MCF 10A (cell line): Measurements from ENCODE around the gene FIGLA. TPM values are rescaled to one million over a fixed set of nuclear protein-coding genes. Genes with fewer than 3 reads are reported as not detected.

ENCODE experiments used
- BruUV-seq: library from RNA; stranded (reverse); fragments of 400-500 nt; replicated peaks from 2 replicates; lab custom pipeline; 2021; lab: Mats Ljungman, UMichigan
- CTCF ChIA-PET: fragments of 300-600 bp; sonication (Branson Sonifier 250); formaldehyde crosslinking; extraction: SDS; loops from one replicate; lab custom pipeline; 2021; ENCODE audit warnings: antibody characterized with exemption, inconsistent platforms; lab: Yijun Ruan, JAX
- POLR2A ChIA-PET: fragments of 300-600, 350-650 bp; sonication (Branson Sonifier 250); formaldehyde crosslinking; extraction: SDS; loops from one replicate; lab custom pipeline; 2020; ENCODE audit warnings: antibody characterized with exemption, inconsistent platforms; lab: Yijun Ruan, JAX
- DNase-seq: peaks from one replicate; pipeline ENCODE4 v3.0.0-alpha.2; 2018; ENCODE audit not compliant: unreplicated experiment
- H3K27ac Mint-ChIP-seq: one replicate; pipeline ENCODE4 v1.8.0; 2022; ENCODE audit warnings: mild to moderate bottlenecking, low read depth, mixed read lengths; ENCODE audit not compliant: unreplicated experiment
- H3K27me3 Mint-ChIP-seq: one replicate; pipeline ENCODE4 v1.8.0; 2022; ENCODE audit warnings: mixed read lengths; ENCODE audit not compliant: insufficient read depth, unreplicated experiment
- H3K36me3 Mint-ChIP-seq: one replicate; pipeline ENCODE4 v1.8.0; 2022; ENCODE audit warnings: mild to moderate bottlenecking, moderate library complexity, mixed read lengths; ENCODE audit not compliant: insufficient read depth, unreplicated experiment
- H3K4me1 Mint-ChIP-seq: one replicate; pipeline ENCODE4 v1.8.0; 2022; ENCODE audit warnings: mixed read lengths; ENCODE audit not compliant: insufficient read depth, unreplicated experiment
- H3K4me3 Mint-ChIP-seq: one replicate; pipeline ENCODE4 v1.8.0; 2022; ENCODE audit warnings: mild to moderate bottlenecking, moderate library complexity, mixed read lengths; ENCODE audit not compliant: unreplicated experiment
- H3K9me3 Mint-ChIP-seq: one replicate; pipeline ENCODE4 v1.8.0; 2022; ENCODE audit warnings: mixed read lengths; ENCODE audit not compliant: unreplicated experiment
- CTCF ChIP-seq: fragments of 200-600 bp; IDR thresholded peaks from one replicate; pipeline ENCODE4 v1.8.0; 2022; ENCODE audit warnings: antibody characterized with exemption, mild to moderate bottlenecking; ENCODE audit not compliant: unreplicated experiment
- intact Hi-C: fragments of 100-400 bp; cut with micrococcal nuclease; formaldehyde crosslinking; loops from 2 replicates; pipeline ENCODE4 v1.14.1; 2022
- total RNA-seq: library from RNA; stranded (reverse); gene quantifications from 2 replicates; pipeline ENCODE4 v1.2.3, GENCODE V29; 2022

Gene FIGLA
- total RNA-seq, 1 experiment from 2014 or later = not detected

DNA sequence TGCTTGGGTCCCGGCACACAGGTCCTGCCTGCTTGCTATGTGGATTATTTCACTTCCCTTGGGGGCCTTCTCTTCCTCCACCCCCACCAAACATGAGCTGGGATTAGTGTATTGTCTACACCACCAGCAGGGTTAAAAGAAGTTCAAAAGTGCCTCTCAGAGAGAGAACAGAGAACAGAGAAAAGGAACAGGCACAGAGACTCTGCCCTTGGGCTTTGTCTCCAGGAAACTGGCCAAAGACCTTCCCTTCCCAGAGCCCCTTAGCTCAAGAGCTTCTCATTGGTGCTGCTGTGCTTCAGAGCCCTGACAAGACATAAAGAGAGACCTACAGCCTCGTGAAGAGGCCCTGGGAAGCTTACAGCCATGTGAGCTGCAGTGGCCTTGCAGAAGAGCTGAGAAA is 7.1 kb upstream of the FIGLA start:
- DNase-seq = no peak
- Mint-ChIP-seq H3K36me3 (no peaks in the 10 kb centered on the region), H3K27me3 (peaks cover 50% of the 10 kb centered on the region), H3K27ac (no peak overlapping the region), H3K9me3 (peaks cover 10% of the 10 kb centered on the region), H3K4me3 (no peak overlapping the region), H3K4me1 (no peaks in the 10 kb centered on the region)
- TF ChIP-seq CTCF = no peak
- POLR2A ChIA-PET = no interaction called here
- intact Hi-C loops = no loop called here
- CTCF ChIA-PET = interaction anchor here (0.5 to 0.8 kb wide), 3 partner anchors 13 to 164 kb away, joined by 3 to 5 read pairs (median 3); no protein-coding TSS in a partner anchor
- BruUV-seq = no TSS peak

DNA sequence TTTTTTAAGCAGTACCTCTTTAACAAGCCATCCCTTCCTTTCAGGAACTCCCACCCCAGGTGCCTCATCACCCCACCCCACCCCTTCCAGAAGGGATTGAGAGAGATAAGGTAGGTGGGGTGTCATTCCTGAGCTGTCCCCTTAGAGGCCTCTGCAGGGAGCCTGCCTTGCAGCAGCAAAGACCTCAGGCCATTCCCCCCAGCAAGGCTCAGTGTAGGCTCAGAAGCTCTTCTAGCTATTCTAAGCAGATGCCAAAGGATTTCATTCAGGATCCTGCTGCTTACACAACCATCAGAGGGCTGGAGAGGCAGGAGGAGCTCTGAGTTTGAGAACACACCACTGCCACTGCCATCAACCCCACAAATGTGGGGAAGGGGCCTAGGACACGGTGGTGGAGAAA is 5.8 kb upstream of the FIGLA start:
- peaks cover 10% of the 10 kb centered on the region for H3K9me3 Mint-ChIP-seq
- TF ChIP-seq CTCF = no peak
- CTCF ChIA-PET = interaction anchor here (0.7 kb wide), 1 partner anchor 28 kb away, joined by 3 read pairs; no protein-coding TSS in a partner anchor
- peaks cover 55% of the 10 kb centered on the region for H3K27me3 Mint-ChIP-seq
- no peak overlapping the region for H3K27ac Mint-ChIP-seq
- H3K4me3 Mint-ChIP-seq = no peak overlapping the region
- DNase-seq = no peak
- BruUV-seq = no TSS peak
- H3K4me1 Mint-ChIP-seq = no peaks in the 10 kb centered on the region
- POLR2A ChIA-PET = interaction anchor here (0.7 kb wide), 1 partner anchor 1458 kb away, joined by 3 read pairs; no protein-coding TSS in a partner anchor
- H3K36me3 Mint-ChIP-seq = no peaks in the 10 kb centered on the region
- intact Hi-C loops = no loop called here

DNA sequence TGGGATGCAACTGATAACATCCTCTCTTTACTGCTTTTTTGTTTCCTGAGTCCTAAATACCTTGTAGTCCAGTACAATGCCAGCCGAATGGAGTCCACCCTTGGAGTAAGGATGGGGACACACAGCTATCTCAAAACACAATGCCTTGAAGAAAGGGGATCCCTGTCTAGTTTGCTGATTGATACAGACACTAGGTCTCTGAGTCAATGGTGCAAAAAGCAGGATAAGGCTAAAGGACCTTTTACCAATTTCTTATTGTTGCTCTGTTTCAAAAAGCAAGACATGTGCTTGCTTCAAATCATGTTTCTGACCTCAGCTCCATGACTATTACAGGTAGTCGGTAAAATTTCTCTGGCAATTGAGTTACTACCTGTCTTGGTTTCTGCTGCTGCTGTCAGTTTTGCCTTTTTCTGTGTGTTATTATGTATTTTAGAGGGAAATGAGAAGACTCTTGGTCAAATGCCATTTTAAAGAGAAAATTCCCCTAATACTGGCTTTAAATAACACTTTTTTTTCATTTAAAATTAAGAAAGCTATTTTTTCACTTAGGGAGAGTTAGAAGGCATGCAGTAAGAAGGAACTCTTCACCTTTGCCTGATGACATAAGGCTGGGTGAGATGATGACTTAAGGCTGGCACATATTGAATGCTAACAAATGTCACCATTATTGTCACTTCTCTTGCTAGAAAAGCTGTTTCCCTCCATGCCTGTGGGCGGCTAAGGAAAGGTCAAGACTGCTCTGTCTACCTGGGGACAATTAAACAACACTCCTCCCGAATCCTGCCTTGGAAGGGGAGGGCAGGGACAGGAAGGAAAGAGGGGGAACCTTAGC is 4.9 kb upstream of the FIGLA start:
- H3K4me3 Mint-ChIP-seq = no peak overlapping the region
- BruUV-seq = no TSS peak
- H3K27ac Mint-ChIP-seq = no peak overlapping the region
- peaks cover 10% of the 10 kb centered on the region for H3K9me3 Mint-ChIP-seq
- H3K36me3 Mint-ChIP-seq = no peaks in the 10 kb centered on the region
- POLR2A ChIA-PET = no interaction called here
- DNase-seq = no peak
- intact Hi-C loops = no loop called here
- no peak for TF ChIP-seq CTCF
- H3K4me1 Mint-ChIP-seq = no peaks in the 10 kb centered on the region
- CTCF ChIA-PET = interaction anchor here (0.7 to 2.3 kb wide), 4 partner anchors 11 to 878 kb away, joined by 3 to 10 read pairs (median 5); no protein-coding TSS in a partner anchor
- peaks cover 49% of the 10 kb centered on the region for H3K27me3 Mint-ChIP-seq

GRCh38 chr2:70793450-70793849 is 3.0 kb upstream of the FIGLA start:
- DNase-seq = no peak
- no peaks in the 10 kb centered on the region for H3K36me3 Mint-ChIP-seq
- H3K4me1 Mint-ChIP-seq = peaks cover 5% of the 10 kb centered on the region
- ChIA-PET POLR2A (interaction anchor here (0.7 kb wide), 1 partner anchor 118 kb away, joined by 3 read pairs; no protein-coding TSS in a partner anchor), CTCF (interaction anchor here (0.5 to 2.3 kb wide), 8 partner anchors 9 to 321 kb away, joined by 3 to 10 read pairs (median 4); no protein-coding TSS in a partner anchor)
- H3K27me3 Mint-ChIP-seq = peaks cover 44% of the 10 kb centered on the region
- H3K4me3 Mint-ChIP-seq = no peak overlapping the region
- no peak for TF ChIP-seq CTCF
- no TSS peak for BruUV-seq
- H3K27ac Mint-ChIP-seq = no peak overlapping the region
- no peaks in the 10 kb centered on the region for H3K9me3 Mint-ChIP-seq
- intact Hi-C loops = no loop called here
